HG03432 (cell line): ENCODE data around the gene PTX4.

Experiments used
- ATAC-seq: cut with Tn5 transposase; IDR thresholded peaks from one replicate; pipeline ENCODE4 v1.9.1; 2021; ENCODE audit warnings: mild to moderate bottlenecking, moderate library complexity; ENCODE audit not compliant: unreplicated experiment

Gene PTX4

GRCh38 chr16:1524366-1524765 is 35.6 kb upstream of the PTX4 start:
- ATAC-seq = no peak

GRCh38 chr16:1523581-1524245 is 35.0 kb upstream of the PTX4 start:
- no peak for ATAC-seq

GRCh38 chr16:1520461-1520860 is 31.7 kb upstream of the PTX4 start:
- ATAC-seq = no peak

GRCh38 chr16:1519831-1520230 is 31.1 kb upstream of the PTX4 start:
- no peak for ATAC-seq

- ATAC-seq = no peak
Measured at GRCh38 chr16:1518626-1519135, 29.9 kb upstream of the PTX4 start.

GRCh38 chr16:1514507-1514906 is 25.8 kb upstream of the PTX4 start:
- no peak for ATAC-seq

- no peak for ATAC-seq
Measured at GRCh38 chr16:1512774-1513173, 24.0 kb upstream of the PTX4 start.

GRCh38 chr16:1511662-1512569 is 23.2 kb upstream of the PTX4 start:
- ATAC-seq = no peak

- no peak for ATAC-seq
Measured at GRCh38 chr16:1510941-1511351, 22.2 kb upstream of the PTX4 start.

GRCh38 chr16:1510272-1510671 is 21.5 kb upstream of the PTX4 start:
- ATAC-seq = no peak

GRCh38 chr16:1509307-1510221 is 20.8 kb upstream of the PTX4 start:
- no peak for ATAC-seq

- no peak for ATAC-seq
Measured at GRCh38 chr16:1508494-1509187, 19.9 kb upstream of the PTX4 start.

- ATAC-seq = no peak
Measured at GRCh38 chr16:1506494-1507213, 17.9 kb upstream of the PTX4 start.

- ATAC-seq = no peak
Measured at GRCh38 chr16:1505912-1506311, 17.2 kb upstream of the PTX4 start.

GRCh38 chr16:1505073-1505844 is 16.5 kb upstream of the PTX4 start:
- ATAC-seq = no peak

GRCh38 chr16:1503110-1503955 is 14.6 kb upstream of the PTX4 start:
- no peak for ATAC-seq

- no peak for ATAC-seq
Measured at GRCh38 chr16:1502092-1503004, 13.6 kb upstream of the PTX4 start.
